GM12865 (cell line): ENCODE results near the gene BAG3.
"Not testable (repeated sequence)": the region's sequence is repeated elsewhere in the genome, so short reads cannot be mapped to it uniquely, and the experiment has no call there.

ENCODE experiments used
- DNase-seq: peaks from one replicate; pipeline ENCODE4 v3.0.0; 2010; ENCODE audit warnings: low read depth
- H3K4me3 ChIP-seq: 2 replicates; pipeline ENCODE4 v1.5.1; 2011; ENCODE audit warnings: mild to moderate bottlenecking, low read depth, low read length, control low read depth
- CTCF ChIP-seq: IDR thresholded peaks from 2 replicates; pipeline ENCODE4 v1.5.1; 2011; ENCODE audit warnings: low read length, control low read depth, low read depth, inconsistent platforms; ENCODE audit not compliant: insufficient read depth; ENCODE audit errors: missing control alignments

Gene BAG3

GRCh38 chr10:119703903-119704508 lies 52.8 kb downstream of the BAG3 start:
- H3K4me3 ChIP-seq: peak overlapping the region; percentile 13
- peak; percentile 71 for DNase-seq
- TF ChIP-seq CTCF: no peak

GRCh38 chr10:119705434-119705831 lies 54.3 kb downstream of the BAG3 start:
- H3K4me3 ChIP-seq: no peak overlapping the region
- peak; percentile 82 for DNase-seq
- TF ChIP-seq CTCF: no peak

- DNase-seq: no peak
- H3K4me3 ChIP-seq: no peak overlapping the region
- TF ChIP-seq CTCF: no peak
Measured at GRCh38 chr10:119706521-119707278, 55.5 kb downstream of the BAG3 start.

- DNase-seq: peak; percentile 39
- H3K4me3 ChIP-seq: not testable (repeated sequence)
Measured at GRCh38 chr10:119707331-119707730, 56.2 kb downstream of the BAG3 start.

GRCh38 chr10:119710935-119711334 lies 59.8 kb downstream of the BAG3 start:
- not testable (repeated sequence) for DNase-seq, H3K4me3 ChIP-seq

- H3K4me3 ChIP-seq: no peak overlapping the region
- DNase-seq: no peak
- no peak for TF ChIP-seq CTCF
Measured at GRCh38 chr10:119713744-119714483, 62.7 kb downstream of the BAG3 start.

GRCh38 chr10:119714484-119714816 lies 63.3 kb downstream of the BAG3 start:
- DNase-seq: no peak
- no peak for TF ChIP-seq CTCF
- no peak overlapping the region for H3K4me3 ChIP-seq
